ENCODE measurements around the gene DNAL1.

DNA sequence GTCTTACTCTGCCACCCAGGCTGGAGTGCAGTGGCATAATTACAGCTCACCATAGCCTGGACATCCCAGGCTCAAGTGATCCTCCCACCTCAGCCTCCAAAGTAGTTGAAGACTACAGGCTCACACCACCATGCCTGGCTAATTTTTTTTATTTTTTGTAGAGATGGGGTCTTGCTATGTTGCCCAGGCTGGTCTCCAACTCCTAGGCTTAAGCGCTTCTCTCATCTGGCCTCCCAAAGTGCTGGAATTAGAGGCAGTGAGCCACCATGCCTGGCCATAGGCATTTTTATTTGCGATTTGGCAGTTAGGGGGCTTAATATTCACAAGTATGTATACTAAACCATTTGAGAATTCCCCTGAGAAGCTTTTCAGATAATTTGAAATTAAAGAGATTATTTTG lies 50.3 kb downstream of the DNAL1 start:
- TF ChIP-seq, protein P1, sequence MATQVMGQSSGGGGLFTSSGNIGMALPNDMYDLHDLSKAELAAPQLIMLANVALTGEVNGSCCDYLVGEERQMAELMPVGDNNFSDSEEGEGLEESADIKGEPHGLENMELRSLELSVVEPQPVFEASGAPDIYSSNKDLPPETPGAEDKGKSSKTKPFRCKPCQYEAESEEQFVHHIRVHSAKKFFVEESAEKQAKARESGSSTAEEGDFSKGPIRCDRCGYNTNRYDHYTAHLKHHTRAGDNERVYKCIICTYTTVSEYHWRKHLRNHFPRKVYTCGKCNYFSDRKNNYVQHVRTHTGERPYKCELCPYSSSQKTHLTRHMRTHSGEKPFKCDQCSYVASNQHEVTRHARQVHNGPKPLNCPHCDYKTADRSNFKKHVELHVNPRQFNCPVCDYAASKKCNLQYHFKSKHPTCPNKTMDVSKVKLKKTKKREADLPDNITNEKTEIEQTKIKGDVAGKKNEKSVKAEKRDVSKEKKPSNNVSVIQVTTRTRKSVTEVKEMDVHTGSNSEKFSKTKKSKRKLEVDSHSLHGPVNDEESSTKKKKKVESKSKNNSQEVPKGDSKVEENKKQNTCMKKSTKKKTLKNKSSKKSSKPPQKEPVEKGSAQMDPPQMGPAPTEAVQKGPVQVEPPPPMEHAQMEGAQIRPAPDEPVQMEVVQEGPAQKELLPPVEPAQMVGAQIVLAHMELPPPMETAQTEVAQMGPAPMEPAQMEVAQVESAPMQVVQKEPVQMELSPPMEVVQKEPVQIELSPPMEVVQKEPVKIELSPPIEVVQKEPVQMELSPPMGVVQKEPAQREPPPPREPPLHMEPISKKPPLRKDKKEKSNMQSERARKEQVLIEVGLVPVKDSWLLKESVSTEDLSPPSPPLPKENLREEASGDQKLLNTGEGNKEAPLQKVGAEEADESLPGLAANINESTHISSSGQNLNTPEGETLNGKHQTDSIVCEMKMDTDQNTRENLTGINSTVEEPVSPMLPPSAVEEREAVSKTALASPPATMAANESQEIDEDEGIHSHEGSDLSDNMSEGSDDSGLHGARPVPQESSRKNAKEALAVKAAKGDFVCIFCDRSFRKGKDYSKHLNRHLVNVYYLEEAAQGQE (tag by site-specific recombination; IDR thresholded peaks at IDR 0.05), result no peak
- TF ChIP-seq ZNF239 (tag by site-specific recombination; IDR thresholded peaks at IDR 0.05), result no peak
- no peak for TF ChIP-seq ZBTB48 (tag by site-specific recombination; IDR thresholded peaks at IDR 0.05)
- TF ChIP-seq ZNF600 (tag by site-specific recombination; IDR thresholded peaks at IDR 0.05), result no peak
- no peak for TF ChIP-seq MEIS1 (CRISPR knock-in tag; IDR thresholded peaks at IDR 0.05; ENCODE audit: borderline replicate concordance)
- TF ChIP-seq, protein P2, sequence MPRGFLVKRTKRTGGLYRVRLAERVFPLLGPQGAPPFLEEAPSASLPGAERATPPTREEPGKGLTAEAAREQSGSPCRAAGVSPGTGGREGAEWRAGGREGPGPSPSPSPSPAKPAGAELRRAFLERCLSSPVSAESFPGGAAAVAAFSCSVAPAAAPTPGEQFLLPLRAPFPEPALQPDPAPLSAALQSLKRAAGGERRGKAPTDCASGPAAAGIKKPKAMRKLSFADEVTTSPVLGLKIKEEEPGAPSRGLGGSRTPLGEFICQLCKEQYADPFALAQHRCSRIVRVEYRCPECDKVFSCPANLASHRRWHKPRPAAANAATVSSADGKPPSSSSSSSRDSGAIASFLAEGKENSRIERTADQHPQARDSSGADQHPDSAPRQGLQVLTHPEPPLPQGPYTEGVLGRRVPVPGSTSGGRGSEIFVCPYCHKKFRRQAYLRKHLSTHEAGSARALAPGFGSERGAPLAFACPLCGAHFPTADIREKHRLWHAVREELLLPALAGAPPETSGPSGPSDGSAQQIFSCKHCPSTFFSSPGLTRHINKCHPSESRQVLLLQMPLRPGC (tag by site-specific recombination; IDR thresholded peaks at IDR 0.05), result no peak
- TF ChIP-seq, protein P3, sequence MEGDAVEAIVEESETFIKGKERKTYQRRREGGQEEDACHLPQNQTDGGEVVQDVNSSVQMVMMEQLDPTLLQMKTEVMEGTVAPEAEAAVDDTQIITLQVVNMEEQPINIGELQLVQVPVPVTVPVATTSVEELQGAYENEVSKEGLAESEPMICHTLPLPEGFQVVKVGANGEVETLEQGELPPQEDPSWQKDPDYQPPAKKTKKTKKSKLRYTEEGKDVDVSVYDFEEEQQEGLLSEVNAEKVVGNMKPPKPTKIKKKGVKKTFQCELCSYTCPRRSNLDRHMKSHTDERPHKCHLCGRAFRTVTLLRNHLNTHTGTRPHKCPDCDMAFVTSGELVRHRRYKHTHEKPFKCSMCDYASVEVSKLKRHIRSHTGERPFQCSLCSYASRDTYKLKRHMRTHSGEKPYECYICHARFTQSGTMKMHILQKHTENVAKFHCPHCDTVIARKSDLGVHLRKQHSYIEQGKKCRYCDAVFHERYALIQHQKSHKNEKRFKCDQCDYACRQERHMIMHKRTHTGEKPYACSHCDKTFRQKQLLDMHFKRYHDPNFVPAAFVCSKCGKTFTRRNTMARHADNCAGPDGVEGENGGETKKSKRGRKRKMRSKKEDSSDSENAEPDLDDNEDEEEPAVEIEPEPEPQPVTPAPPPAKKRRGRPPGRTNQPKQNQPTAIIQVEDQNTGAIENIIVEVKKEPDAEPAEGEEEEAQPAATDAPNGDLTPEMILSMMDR (tag by site-specific recombination; IDR thresholded peaks at IDR 0.05), result no peak
- TF ChIP-seq, protein P4, sequence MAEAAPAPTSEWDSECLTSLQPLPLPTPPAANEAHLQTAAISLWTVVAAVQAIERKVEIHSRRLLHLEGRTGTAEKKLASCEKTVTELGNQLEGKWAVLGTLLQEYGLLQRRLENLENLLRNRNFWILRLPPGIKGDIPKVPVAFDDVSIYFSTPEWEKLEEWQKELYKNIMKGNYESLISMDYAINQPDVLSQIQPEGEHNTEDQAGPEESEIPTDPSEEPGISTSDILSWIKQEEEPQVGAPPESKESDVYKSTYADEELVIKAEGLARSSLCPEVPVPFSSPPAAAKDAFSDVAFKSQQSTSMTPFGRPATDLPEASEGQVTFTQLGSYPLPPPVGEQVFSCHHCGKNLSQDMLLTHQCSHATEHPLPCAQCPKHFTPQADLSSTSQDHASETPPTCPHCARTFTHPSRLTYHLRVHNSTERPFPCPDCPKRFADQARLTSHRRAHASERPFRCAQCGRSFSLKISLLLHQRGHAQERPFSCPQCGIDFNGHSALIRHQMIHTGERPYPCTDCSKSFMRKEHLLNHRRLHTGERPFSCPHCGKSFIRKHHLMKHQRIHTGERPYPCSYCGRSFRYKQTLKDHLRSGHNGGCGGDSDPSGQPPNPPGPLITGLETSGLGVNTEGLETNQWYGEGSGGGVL (tag by site-specific recombination; IDR thresholded peaks at IDR 0.05), result no peak
- TF ChIP-seq REPIN1 (tag by site-specific recombination; IDR thresholded peaks at IDR 0.05; ENCODE audit: low read depth), result no peak
- TF ChIP-seq, protein P5, sequence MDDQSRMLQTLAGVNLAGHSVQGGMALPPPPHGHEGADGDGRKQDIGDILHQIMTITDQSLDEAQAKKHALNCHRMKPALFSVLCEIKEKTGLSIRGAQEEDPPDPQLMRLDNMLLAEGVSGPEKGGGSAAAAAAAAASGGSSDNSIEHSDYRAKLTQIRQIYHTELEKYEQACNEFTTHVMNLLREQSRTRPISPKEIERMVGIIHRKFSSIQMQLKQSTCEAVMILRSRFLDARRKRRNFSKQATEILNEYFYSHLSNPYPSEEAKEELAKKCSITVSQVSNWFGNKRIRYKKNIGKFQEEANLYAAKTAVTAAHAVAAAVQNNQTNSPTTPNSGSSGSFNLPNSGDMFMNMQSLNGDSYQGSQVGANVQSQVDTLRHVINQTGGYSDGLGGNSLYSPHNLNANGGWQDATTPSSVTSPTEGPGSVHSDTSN (CRISPR knock-in tag; IDR thresholded peaks at IDR 0.05), result no peak
- TF ChIP-seq ZNF585B (tag by site-specific recombination; IDR thresholded peaks at IDR 0.05), result no peak

Data from HEK293 (cell line).